ENCODE data around the gene PLCB3.

The PLCB3 gene

DNA sequence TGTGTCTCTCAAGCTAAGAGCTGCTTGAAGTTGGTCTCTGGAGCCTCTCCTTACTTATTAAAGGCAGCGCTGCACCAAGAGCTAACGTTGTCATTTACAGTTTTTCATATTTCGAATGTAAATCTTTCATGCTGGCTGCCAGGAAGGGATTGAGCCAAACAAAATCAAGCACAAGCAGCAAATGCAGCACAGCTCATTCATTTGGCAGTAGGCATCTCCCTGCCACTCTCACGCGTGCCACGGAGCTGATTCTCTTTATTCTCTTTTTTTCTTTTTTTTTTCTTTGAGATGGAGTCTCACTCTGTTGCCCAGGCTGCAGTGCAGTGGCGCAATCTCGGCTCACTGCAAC is 18.4 kb upstream of the PLCB3 start:
- DNase-seq (ENCODE audit: insufficient read length, low spot score) (no peak), FAIRE-seq (no peak)
- TF ChIP-seq PAX5 (IDR thresholded peaks at IDR 0.05; ENCODE audit: insufficient read depth, low read length, severe bottlenecking) (no peak), POLR2AphosphoS5 (IDR thresholded peaks at IDR 0.05; ENCODE audit: low read depth, low read length) (no peak), TAF1 (IDR thresholded peaks at IDR 0.05; ENCODE audit: low read depth, low read length) (no peak), POU2F2 (IDR thresholded peaks at IDR 0.05; ENCODE audit: low read depth, low read length) (no peak), POLR2A (IDR thresholded peaks at IDR 0.05; ENCODE audit: low read depth, low read length) (no peak), SPI1 (IDR thresholded peaks at IDR 0.05; ENCODE audit: low read depth, low read length) (no peak)

DNA sequence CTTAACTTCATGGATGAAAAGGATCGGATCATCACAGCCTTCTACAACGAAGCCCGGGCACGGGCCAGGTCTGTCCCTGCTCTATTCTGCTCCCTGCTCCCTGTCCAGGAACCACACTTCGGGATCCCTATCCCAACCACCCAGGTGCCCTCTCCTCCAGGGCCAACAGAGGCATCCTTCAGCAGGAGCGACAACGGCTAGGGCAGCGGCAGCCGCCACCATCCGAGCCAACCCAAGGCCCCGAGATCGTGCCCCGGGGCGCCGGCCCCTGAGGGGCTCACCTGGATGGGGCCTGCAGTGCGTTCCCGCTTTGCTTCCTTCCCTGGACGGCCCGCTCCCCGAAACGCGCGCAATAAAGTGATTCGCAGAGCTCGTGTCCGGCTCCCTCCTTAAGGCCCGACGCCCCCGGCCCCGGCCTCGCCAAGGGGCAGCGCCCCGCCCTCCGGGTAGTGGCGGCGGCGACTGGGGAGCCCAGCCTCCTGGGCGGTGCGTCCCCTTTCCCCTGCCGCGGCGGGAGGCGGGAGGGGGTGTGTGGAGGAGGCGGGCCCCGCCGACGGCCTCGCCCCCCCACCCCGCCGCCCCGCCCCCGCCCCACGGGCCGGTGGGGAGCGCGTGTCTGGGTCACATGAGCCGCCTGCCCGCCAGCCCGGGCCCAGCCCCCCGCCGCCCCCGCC is 17.3 kb upstream of the PLCB3 start, which contains the start of gene VEGFB:
VEGFB (plus strand) TSS at position 672 of the 674 bp plus-strand sequence. CDS start 250 bp downstream, outside the sequence.
- DNase-seq (ENCODE audit: insufficient read length, low spot score) (peak; percentile 77), FAIRE-seq (peak; percentile 56)
- no peak for TF ChIP-seq POLR2AphosphoS5 (IDR thresholded peaks at IDR 0.05; ENCODE audit: low read depth, low read length)
- TF ChIP-seq SPI1 (IDR thresholded peaks at IDR 0.05; ENCODE audit: low read depth, low read length): no peak
- TF ChIP-seq POU2F2 (IDR thresholded peaks at IDR 0.05; ENCODE audit: low read depth, low read length): no peak
- no peak for TF ChIP-seq PAX5 (IDR thresholded peaks at IDR 0.05; ENCODE audit: insufficient read depth, low read length, severe bottlenecking)
- TF ChIP-seq TAF1 (IDR thresholded peaks at IDR 0.05; ENCODE audit: low read depth, low read length): no peak
- no peak for TF ChIP-seq POLR2A (IDR thresholded peaks at IDR 0.05; ENCODE audit: low read depth, low read length)

DNA sequence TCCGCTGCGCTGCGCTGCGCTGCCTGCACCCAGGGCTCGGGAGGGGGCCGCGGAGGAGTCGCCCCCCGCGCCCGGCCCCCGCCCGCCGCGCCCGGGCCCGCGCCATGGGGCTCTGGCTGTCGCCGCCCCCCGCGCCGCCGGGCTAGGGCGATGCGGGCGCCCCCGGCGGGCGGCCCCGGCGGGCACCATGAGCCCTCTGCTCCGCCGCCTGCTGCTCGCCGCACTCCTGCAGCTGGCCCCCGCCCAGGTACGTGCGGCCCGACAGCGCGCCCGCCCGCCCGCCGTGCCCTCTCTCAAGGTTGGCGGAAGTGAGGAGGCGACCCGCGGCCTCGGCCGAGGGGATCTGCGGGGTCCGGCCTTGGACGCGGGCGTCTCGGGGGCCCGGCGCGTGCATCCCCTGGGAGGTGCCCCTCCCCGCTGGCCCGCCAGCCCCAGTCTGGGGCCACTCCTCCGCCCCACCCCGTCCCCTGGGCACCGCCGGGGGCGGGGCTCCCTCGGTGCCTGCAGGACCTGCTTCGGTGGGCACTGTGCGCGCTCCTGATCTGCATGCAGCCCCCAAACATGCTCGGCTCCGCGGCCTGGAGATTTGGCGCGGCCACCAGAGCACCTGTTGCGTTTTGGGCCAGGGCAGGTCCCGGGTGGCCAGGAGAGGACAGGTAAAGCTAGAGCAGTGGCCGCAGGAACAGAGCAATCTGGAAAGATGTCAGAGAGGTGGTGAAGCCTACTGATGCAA is 16.5 kb upstream of the PLCB3 start:
- FAIRE-seq (peak; percentile 77), DNase-seq (ENCODE audit: insufficient read length, low spot score) (no peak)
- TF ChIP-seq PAX5 (IDR thresholded peaks at IDR 0.05; ENCODE audit: insufficient read depth, low read length, severe bottlenecking) (no peak), TAF1 (IDR thresholded peaks at IDR 0.05; ENCODE audit: low read depth, low read length) (0 out of 2 replicates have a peak, but pooled peaks have one; percentile 13), SPI1 (IDR thresholded peaks at IDR 0.05; ENCODE audit: low read depth, low read length) (no peak), POU2F2 (IDR thresholded peaks at IDR 0.05; ENCODE audit: low read depth, low read length) (no peak), POLR2AphosphoS5 (IDR thresholded peaks at IDR 0.05; ENCODE audit: low read depth, low read length) (no peak), POLR2A (IDR thresholded peaks at IDR 0.05; ENCODE audit: low read depth, low read length) (no peak)

DNA sequence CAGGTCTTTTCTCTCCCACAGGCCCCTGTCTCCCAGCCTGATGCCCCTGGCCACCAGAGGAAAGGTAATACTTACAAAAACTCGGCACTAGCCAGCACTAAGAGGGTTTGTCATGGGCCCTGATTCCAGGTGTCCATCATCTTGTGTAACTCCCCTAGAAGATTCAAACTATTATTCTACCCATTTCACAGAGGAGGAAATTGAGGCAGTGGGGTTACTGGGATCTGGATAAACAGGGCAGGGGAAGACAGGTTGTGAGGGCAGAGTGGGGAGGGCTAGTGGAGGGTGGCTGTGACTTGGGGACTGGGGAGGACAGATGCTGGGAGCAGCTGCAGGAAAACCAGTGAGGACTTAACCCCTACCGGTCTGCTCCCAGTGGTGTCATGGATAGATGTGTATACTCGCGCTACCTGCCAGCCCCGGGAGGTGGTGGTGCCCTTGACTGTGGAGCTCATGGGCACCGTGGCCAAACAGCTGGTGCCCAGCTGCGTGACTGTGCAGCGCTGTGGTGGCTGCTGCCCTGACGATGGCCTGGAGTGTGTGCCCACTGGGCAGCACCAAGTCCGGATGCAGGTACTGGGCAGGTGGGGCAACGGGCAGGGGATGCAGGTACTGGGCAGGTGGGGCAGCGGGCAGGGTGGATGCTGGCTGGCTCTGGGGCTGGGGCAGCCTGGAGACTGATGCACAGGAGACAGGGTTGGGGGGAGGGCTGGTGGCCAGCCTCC is 15.7 kb upstream of the PLCB3 start:
- TF ChIP-seq PAX5 (IDR thresholded peaks at IDR 0.05; ENCODE audit: insufficient read depth, low read length, severe bottlenecking) (no peak), TAF1 (IDR thresholded peaks at IDR 0.05; ENCODE audit: low read depth, low read length) (no peak), POLR2A (IDR thresholded peaks at IDR 0.05; ENCODE audit: low read depth, low read length) (no peak), POLR2AphosphoS5 (IDR thresholded peaks at IDR 0.05; ENCODE audit: low read depth, low read length) (no peak), SPI1 (IDR thresholded peaks at IDR 0.05; ENCODE audit: low read depth, low read length) (no peak), POU2F2 (IDR thresholded peaks at IDR 0.05; ENCODE audit: low read depth, low read length) (no peak)
- DNase-seq (ENCODE audit: insufficient read length, low spot score) (no peak), FAIRE-seq (peak; percentile 28)

DNA sequence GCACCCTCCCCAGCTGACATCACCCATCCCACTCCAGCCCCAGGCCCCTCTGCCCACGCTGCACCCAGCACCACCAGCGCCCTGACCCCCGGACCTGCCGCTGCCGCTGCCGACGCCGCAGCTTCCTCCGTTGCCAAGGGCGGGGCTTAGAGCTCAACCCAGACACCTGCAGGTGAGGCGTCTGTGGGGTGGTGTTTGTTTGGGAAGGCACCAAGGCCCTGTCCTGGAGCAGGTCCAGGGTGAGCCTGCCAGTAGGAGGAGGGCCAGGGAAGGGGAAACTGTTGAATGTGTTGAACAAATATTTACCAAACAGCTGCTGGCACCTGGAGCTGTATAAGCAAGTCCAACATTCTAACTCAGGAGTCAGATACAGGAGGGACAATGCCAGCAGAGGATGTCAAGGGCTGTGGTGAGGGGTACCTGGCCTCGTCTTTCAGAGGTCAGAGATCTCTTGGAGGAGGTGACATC is 13.8 kb upstream of the PLCB3 start:
- TF ChIP-seq PAX5 (IDR thresholded peaks at IDR 0.05; ENCODE audit: insufficient read depth, low read length, severe bottlenecking) (no peak), POU2F2 (IDR thresholded peaks at IDR 0.05; ENCODE audit: low read depth, low read length) (no peak), POLR2A (IDR thresholded peaks at IDR 0.05; ENCODE audit: low read depth, low read length) (no peak), SPI1 (IDR thresholded peaks at IDR 0.05; ENCODE audit: low read depth, low read length) (no peak), POLR2AphosphoS5 (IDR thresholded peaks at IDR 0.05; ENCODE audit: low read depth, low read length) (no peak), TAF1 (IDR thresholded peaks at IDR 0.05; ENCODE audit: low read depth, low read length) (no peak)
- FAIRE-seq: no peak
- DNase-seq (ENCODE audit: insufficient read length, low spot score): no peak

DNA sequence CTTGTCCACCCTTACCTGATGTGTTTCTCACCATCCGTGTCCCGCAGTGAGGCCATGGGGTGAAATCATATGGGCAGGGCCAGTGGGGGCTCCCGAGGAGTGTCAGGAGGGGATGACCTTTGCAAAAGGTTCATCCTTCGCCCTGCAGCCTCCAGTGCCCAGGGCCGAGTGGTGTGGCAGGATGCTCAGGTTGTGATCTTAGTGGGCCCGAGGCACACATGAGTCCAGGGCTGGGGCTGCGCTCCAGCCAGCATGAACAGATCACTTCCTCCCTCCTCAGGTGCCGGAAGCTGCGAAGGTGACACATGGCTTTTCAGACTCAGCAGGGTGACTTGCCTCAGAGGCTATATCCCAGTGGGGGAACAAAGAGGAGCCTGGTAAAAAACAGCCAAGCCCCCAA is 13.3 kb upstream of the PLCB3 start:
- DNase-seq (ENCODE audit: insufficient read length, low spot score) (no peak), FAIRE-seq (peak; percentile 74)
- TF ChIP-seq POLR2A (IDR thresholded peaks at IDR 0.05; ENCODE audit: low read depth, low read length): peak; percentile 54; the same call in 1 of the 2 replicates
- no peak for TF ChIP-seq PAX5 (IDR thresholded peaks at IDR 0.05; ENCODE audit: insufficient read depth, low read length, severe bottlenecking)
- peak; percentile 84 for TF ChIP-seq SPI1 (IDR thresholded peaks at IDR 0.05; ENCODE audit: low read depth, low read length)

DNA sequence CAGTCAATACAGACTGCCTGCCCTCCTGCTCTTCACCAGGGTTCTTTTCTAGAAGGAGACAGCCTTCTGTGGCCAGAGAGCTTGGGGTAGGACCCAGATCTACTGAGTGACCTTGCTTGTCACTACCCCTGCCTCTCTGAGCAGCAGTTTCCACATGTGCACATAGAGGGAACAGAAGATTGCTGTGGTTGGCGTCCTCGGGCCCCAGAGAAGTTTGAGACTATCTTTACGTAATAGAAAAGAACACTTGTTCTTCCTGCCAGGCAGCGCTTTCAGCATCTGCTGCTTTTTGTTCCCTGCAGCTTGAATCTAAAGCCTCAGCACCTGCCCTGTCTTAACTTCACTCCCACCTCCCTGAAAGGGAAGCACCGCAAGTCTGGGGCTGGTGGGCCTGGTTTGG is 12.3 kb upstream of the PLCB3 start:
- no peak for TF ChIP-seq SPI1 (IDR thresholded peaks at IDR 0.05; ENCODE audit: low read depth, low read length)
- no peak for TF ChIP-seq POU2F2 (IDR thresholded peaks at IDR 0.05; ENCODE audit: low read depth, low read length)
- no peak for TF ChIP-seq TAF1 (IDR thresholded peaks at IDR 0.05; ENCODE audit: low read depth, low read length)
- no peak for TF ChIP-seq POLR2AphosphoS5 (IDR thresholded peaks at IDR 0.05; ENCODE audit: low read depth, low read length)
- TF ChIP-seq POLR2A (IDR thresholded peaks at IDR 0.05; ENCODE audit: low read depth, low read length): no peak
- TF ChIP-seq PAX5 (IDR thresholded peaks at IDR 0.05; ENCODE audit: insufficient read depth, low read length, severe bottlenecking): no peak
- DNase-seq (ENCODE audit: insufficient read length, low spot score) (no peak), FAIRE-seq (no peak)

DNA sequence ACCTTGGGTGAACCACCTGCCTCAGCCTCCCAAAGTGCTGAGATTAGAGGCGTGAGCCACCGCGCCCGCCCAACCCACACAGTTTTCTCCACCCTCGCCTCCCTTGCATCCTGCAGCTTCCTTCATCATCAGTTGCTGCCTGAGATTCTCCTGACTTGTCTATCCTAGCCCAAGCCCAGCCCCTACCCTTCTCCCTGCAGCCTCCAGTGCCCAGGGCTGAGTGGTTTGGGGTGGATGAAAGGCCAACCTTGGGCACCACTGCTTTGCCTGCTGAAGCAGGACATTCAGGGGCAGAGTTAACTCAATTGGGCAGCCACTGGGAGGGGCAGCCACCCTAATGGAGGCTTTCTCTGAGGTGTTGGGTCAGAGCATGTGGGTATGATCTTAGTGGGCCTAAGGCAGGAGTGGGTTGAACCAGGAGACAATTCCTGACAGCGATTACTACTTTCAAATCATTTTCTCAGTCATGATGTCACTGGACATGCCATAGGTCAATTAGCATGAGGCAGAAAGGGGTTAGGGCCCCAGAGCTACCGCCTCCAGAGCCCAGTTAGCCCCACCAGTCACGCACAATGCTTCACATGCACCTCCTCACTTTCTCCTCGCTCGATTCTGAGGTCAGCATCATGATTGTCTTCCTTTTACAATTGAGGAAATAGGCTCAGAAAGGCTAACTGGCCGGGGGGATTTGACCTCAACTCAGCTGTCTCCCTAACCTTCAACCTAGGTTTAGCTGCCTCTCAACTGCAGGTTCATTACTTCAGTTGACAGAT is 11.5 kb upstream of the PLCB3 start:
- TF ChIP-seq POU2F2 (IDR thresholded peaks at IDR 0.05; ENCODE audit: low read depth, low read length) (peak; percentile 94), PAX5 (IDR thresholded peaks at IDR 0.05; ENCODE audit: insufficient read depth, low read length, severe bottlenecking) (peak; percentile 27), SPI1 (IDR thresholded peaks at IDR 0.05; ENCODE audit: low read depth, low read length) (peak; percentile 90), POLR2AphosphoS5 (IDR thresholded peaks at IDR 0.05; ENCODE audit: low read depth, low read length) (no peak; the same call in 1 of the 2 replicates), TAF1 (IDR thresholded peaks at IDR 0.05; ENCODE audit: low read depth, low read length) (peak; percentile 61; the same call in 1 of the 2 replicates), POLR2A (IDR thresholded peaks at IDR 0.05; ENCODE audit: low read depth, low read length) (peak; percentile 56)
- FAIRE-seq (no peak), DNase-seq (ENCODE audit: insufficient read length, low spot score) (no peak)
